WTC11 (cell line): ENCODE measurements around the gene CTNS.

ENCODE experiments used
- CBFB ChIP-seq: sonication (generic); formaldehyde crosslinking; IDR thresholded peaks from 2 replicates; pipeline ENCODE4 v1.8.1; 2022; ENCODE audit warnings: mild to moderate bottlenecking, low read depth, missing genetic modification reagents
- ESRRA ChIP-seq: sonication (generic); formaldehyde crosslinking; IDR thresholded peaks from 2 replicates; pipeline ENCODE4 v1.8.1; 2022; ENCODE audit warnings: mild to moderate bottlenecking, missing genetic modification reagents, borderline replicate concordance
- JUN ChIP-seq: sonication (generic); formaldehyde crosslinking; IDR thresholded peaks from 2 replicates; pipeline ENCODE4 v1.8.0; 2023; ENCODE audit warnings: mild to moderate bottlenecking, missing genetic modification reagents
- NFE2L1 ChIP-seq: sonication (generic); formaldehyde crosslinking; IDR thresholded peaks from 2 replicates; pipeline ENCODE4 v1.8.1; 2023; ENCODE audit warnings: missing genetic modification reagents
- SP1 ChIP-seq: sonication (generic); formaldehyde crosslinking; conservative IDR thresholded peaks from 2 replicates; pipeline ENCODE4 v1.8.1; 2022; ENCODE audit warnings: missing genetic modification reagents
- TCF7 ChIP-seq: sonication (generic); formaldehyde crosslinking; IDR thresholded peaks from 2 replicates; pipeline ENCODE4 v1.8.0; 2022; ENCODE audit warnings: mild to moderate bottlenecking, low read depth, missing genetic modification reagents, moderate library complexity
- TF ChIP-seq, protein P1 (sequence below): fragments of 200-600 bp; IDR thresholded peaks from 2 replicates; pipeline ENCODE4 v1.8.0; 2022; ENCODE audit warnings: antibody characterized with exemption
- TF ChIP-seq, protein P2 (sequence below): sonication (generic); formaldehyde crosslinking; IDR thresholded peaks from 2 replicates; pipeline ENCODE4 v1.8.1; 2022; ENCODE audit warnings: low read depth, missing genetic modification reagents, borderline replicate concordance
- TF ChIP-seq, protein P3 (sequence below): sonication (generic); formaldehyde crosslinking; IDR thresholded peaks from 2 replicates; pipeline ENCODE4 v1.8.1; 2022; ENCODE audit warnings: missing genetic modification reagents, borderline replicate concordance
- TF ChIP-seq, protein P4 (sequence below): sonication (generic); formaldehyde crosslinking; IDR thresholded peaks from 2 replicates; pipeline ENCODE4 v1.8.0; 2023; ENCODE audit warnings: missing genetic modification reagents
- TF ChIP-seq, protein P5 (sequence below): sonication (generic); formaldehyde crosslinking; IDR thresholded peaks from 2 replicates; pipeline ENCODE4 v1.8.1; 2022; ENCODE audit warnings: low read depth, mild to moderate bottlenecking, moderate library complexity, missing genetic modification reagents, borderline replicate concordance
- TF ChIP-seq, protein P6 (sequence below): sonication (generic); formaldehyde crosslinking; IDR thresholded peaks from 2 replicates; pipeline ENCODE4 v1.8.0; 2022; ENCODE audit warnings: mild to moderate bottlenecking, missing genetic modification reagents
- TF ChIP-seq, protein P7 (sequence below): sonication (generic); formaldehyde crosslinking; conservative IDR thresholded peaks from 2 replicates; pipeline ENCODE4 v1.8.1; 2022; ENCODE audit warnings: mild to moderate bottlenecking, missing genetic modification reagents
- TF ChIP-seq, protein P8 (sequence below): sonication (generic); formaldehyde crosslinking; IDR thresholded peaks from 2 replicates; pipeline ENCODE4 v1.8.1; 2023; ENCODE audit warnings: mild to moderate bottlenecking, missing genetic modification reagents, moderate library complexity

DNA sequence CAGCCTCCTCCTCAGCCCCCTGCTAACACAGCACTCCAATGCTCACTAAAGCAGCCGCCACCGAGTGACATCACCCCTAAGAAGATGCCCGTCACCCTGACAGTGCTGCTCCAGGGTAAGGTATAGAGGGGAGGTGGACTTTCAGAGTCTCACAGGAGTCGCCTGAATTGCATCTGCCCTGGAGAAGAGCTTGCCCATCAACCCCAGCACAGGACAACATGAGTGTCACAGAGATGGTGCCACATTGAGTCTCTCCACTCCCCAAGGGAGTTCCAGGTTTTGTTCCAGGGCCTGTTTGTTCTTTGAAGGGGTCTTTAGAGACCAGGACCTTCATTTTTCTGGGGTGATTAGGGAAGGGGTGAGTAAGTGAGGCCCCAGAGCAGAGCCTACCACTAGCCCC is 61.6 kb downstream of the CTNS start:
- no peak for TF ChIP-seq TCF7
- TF ChIP-seq, protein P1, sequence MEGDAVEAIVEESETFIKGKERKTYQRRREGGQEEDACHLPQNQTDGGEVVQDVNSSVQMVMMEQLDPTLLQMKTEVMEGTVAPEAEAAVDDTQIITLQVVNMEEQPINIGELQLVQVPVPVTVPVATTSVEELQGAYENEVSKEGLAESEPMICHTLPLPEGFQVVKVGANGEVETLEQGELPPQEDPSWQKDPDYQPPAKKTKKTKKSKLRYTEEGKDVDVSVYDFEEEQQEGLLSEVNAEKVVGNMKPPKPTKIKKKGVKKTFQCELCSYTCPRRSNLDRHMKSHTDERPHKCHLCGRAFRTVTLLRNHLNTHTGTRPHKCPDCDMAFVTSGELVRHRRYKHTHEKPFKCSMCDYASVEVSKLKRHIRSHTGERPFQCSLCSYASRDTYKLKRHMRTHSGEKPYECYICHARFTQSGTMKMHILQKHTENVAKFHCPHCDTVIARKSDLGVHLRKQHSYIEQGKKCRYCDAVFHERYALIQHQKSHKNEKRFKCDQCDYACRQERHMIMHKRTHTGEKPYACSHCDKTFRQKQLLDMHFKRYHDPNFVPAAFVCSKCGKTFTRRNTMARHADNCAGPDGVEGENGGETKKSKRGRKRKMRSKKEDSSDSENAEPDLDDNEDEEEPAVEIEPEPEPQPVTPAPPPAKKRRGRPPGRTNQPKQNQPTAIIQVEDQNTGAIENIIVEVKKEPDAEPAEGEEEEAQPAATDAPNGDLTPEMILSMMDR, result no peak
- TF ChIP-seq, protein P2, sequence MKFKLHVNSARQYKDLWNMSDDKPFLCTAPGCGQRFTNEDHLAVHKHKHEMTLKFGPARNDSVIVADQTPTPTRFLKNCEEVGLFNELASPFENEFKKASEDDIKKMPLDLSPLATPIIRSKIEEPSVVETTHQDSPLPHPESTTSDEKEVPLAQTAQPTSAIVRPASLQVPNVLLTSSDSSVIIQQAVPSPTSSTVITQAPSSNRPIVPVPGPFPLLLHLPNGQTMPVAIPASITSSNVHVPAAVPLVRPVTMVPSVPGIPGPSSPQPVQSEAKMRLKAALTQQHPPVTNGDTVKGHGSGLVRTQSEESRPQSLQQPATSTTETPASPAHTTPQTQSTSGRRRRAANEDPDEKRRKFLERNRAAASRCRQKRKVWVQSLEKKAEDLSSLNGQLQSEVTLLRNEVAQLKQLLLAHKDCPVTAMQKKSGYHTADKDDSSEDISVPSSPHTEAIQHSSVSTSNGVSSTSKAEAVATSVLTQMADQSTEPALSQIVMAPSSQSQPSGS (CRISPR knock-in tag), result no peak
- TF ChIP-seq NFE2L1 (CRISPR knock-in tag), result no peak
- TF ChIP-seq, protein P3, sequence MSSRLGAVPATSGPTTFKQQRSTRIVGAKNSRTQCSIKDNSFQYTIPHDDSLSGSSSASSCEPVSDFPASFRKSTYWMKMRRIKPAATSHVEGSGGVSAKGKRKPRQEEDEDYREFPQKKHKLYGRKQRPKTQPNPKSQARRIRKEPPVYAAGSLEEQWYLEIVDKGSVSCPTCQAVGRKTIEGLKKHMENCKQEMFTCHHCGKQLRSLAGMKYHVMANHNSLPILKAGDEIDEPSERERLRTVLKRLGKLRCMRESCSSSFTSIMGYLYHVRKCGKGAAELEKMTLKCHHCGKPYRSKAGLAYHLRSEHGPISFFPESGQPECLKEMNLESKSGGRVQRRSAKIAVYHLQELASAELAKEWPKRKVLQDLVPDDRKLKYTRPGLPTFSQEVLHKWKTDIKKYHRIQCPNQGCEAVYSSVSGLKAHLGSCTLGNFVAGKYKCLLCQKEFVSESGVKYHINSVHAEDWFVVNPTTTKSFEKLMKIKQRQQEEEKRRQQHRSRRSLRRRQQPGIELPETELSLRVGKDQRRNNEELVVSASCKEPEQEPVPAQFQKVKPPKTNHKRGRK, result no peak
- TF ChIP-seq, protein P4, sequence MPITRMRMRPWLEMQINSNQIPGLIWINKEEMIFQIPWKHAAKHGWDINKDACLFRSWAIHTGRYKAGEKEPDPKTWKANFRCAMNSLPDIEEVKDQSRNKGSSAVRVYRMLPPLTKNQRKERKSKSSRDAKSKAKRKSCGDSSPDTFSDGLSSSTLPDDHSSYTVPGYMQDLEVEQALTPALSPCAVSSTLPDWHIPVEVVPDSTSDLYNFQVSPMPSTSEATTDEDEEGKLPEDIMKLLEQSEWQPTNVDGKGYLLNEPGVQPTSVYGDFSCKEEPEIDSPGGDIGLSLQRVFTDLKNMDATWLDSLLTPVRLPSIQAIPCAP, result no peak
- no peak for TF ChIP-seq JUN (CRISPR knock-in tag)
- no peak for TF ChIP-seq CBFB (CRISPR knock-in tag)
- TF ChIP-seq ESRRA (CRISPR knock-in tag), result no peak
- TF ChIP-seq, protein P5, sequence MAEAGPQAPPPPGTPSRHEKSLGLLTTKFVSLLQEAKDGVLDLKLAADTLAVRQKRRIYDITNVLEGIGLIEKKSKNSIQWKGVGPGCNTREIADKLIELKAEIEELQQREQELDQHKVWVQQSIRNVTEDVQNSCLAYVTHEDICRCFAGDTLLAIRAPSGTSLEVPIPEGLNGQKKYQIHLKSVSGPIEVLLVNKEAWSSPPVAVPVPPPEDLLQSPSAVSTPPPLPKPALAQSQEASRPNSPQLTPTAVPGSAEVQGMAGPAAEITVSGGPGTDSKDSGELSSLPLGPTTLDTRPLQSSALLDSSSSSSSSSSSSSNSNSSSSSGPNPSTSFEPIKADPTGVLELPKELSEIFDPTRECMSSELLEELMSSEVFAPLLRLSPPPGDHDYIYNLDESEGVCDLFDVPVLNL (CRISPR knock-in tag), result no peak
- TF ChIP-seq SP1 (CRISPR knock-in tag), result no peak
- TF ChIP-seq, protein P6, sequence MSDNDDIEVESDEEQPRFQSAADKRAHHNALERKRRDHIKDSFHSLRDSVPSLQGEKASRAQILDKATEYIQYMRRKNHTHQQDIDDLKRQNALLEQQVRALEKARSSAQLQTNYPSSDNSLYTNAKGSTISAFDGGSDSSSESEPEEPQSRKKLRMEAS (CRISPR knock-in tag), result no peak
- TF ChIP-seq, protein P7, sequence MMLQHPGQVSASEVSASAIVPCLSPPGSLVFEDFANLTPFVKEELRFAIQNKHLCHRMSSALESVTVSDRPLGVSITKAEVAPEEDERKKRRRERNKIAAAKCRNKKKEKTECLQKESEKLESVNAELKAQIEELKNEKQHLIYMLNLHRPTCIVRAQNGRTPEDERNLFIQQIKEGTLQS (CRISPR knock-in tag), result no peak
- TF ChIP-seq, protein P8, sequence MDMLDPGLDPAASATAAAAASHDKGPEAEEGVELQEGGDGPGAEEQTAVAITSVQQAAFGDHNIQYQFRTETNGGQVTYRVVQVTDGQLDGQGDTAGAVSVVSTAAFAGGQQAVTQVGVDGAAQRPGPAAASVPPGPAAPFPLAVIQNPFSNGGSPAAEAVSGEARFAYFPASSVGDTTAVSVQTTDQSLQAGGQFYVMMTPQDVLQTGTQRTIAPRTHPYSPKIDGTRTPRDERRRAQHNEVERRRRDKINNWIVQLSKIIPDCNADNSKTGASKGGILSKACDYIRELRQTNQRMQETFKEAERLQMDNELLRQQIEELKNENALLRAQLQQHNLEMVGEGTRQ (CRISPR knock-in tag), result no peak
